WI38 (cell line): ENCODE measurements around the gene SPSB2.
"Not testable (repeated sequence)": the region's sequence is repeated elsewhere in the genome, so short reads cannot be mapped to it uniquely, and the experiment has no call there.

Experiments
- H3K4me3 ChIP-seq: 2 replicates; pipeline ENCODE4 v1.5.1; 2011; ENCODE audit warnings: low read depth, mild to moderate bottlenecking, control low read depth, low read length
- TF ChIP-seq, protein P1 (sequence below): IDR thresholded peaks from 2 replicates; pipeline ENCODE4 v1.5.1; 2012; ENCODE audit warnings: low read depth, mild to moderate bottlenecking, control low read depth, low read length

Gene SPSB2

DNA sequence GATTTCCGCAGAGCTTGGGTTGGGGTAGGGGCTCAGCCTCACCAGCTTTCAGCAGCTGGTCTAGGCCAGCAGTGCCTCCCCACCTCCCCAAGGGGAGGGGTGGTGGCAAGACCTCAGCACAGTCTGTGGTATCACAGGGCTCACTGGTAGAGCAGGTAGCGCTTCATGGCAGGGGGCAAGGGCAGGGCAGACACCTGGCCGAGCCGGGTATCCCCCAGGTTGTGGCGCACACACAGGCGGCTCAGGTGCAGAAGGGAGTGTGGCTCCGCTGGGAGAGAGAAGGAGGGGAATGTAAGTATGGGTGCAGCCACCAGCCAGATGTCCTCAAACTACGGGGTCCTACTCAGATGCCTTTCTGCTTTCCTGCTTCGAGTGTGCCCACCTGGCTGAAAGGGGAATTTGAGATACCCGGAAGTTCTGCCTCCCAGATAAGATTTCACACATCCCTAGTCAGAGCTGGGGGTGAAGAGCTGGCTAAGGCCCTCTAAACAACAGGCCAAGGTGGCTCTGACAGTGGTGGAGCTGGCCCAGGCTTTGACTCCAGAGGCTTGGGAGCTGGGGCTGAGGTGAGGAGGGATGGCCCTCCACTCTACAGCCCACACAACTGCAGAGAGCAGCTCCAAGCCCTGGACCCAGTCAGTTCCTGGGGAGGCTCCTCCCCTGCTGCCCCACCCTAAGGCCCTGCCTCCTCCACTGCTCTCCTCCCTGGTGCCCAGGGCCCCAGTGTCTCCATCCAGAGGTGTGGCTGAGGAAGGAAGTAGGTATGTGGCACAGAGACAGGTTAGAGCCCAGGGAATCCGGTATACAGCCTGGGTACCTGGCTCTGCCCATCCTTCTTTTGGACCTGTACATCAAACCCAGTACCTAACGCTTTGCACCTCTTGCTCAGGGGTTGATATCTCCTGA, 1.8 kb downstream of the SPSB2 start:
- TF ChIP-seq, protein P1, sequence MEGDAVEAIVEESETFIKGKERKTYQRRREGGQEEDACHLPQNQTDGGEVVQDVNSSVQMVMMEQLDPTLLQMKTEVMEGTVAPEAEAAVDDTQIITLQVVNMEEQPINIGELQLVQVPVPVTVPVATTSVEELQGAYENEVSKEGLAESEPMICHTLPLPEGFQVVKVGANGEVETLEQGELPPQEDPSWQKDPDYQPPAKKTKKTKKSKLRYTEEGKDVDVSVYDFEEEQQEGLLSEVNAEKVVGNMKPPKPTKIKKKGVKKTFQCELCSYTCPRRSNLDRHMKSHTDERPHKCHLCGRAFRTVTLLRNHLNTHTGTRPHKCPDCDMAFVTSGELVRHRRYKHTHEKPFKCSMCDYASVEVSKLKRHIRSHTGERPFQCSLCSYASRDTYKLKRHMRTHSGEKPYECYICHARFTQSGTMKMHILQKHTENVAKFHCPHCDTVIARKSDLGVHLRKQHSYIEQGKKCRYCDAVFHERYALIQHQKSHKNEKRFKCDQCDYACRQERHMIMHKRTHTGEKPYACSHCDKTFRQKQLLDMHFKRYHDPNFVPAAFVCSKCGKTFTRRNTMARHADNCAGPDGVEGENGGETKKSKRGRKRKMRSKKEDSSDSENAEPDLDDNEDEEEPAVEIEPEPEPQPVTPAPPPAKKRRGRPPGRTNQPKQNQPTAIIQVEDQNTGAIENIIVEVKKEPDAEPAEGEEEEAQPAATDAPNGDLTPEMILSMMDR, result no peak
- H3K4me3 ChIP-seq, result peak overlapping the region; percentile 69

DNA sequence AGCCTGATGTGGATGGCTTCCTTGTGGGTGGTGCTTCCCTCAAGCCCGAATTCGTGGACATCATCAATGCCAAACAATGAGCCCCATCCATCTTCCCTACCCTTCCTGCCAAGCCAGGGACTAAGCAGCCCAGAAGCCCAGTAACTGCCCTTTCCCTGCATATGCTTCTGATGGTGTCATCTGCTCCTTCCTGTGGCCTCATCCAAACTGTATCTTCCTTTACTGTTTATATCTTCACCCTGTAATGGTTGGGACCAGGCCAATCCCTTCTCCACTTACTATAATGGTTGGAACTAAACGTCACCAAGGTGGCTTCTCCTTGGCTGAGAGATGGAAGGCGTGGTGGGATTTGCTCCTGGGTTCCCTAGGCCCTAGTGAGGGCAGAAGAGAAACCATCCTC, 2.8 kb downstream of the SPSB2 start:
- not testable (repeated sequence) for H3K4me3 ChIP-seq

DNA sequence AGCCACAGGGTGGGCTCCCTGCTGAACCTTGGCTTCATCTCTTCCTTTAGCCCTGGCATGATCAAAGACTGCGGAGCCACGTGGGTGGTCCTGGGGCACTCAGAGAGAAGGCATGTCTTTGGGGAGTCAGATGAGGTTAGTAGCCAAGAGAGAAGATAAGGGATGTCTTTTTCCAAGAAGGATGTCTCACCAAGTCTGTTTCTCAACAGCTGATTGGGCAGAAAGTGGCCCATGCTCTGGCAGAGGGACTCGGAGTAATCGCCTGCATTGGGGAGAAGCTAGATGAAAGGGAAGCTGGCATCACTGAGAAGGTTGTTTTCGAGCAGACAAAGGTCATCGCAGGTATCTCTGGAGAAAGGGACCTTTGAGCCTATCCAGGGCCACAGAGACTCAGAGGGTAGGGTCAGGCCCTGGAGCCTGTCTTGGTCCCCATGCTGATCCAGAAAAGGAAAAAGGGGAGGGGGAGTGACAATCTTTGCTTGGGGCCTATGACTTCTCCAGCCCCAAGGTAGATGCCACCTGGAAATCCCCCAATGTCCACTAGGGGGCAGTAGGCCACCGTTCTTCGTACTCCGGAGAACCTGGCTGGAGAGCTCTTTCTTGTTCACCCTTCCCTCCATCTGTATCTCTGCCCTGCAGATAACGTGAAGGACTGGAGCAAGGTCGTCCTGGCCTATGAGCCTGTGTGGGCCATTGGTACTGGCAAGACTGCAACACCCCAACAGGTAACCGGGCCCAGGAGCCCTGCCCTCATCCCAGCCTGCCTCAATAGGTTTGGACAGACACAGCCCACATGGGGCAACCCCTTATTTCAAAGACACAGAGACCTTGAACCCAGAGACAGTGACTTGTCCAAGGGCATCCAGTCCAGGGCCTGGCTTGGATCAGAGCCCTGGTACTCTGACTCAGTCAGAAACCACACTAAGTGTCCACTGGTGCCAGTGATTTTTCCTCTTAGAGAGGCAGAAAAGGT, 3.8 kb downstream of the SPSB2 start:
- TF ChIP-seq, protein P1, result peak; percentile 82
- peak overlapping the region; percentile 80 for H3K4me3 ChIP-seq

DNA sequence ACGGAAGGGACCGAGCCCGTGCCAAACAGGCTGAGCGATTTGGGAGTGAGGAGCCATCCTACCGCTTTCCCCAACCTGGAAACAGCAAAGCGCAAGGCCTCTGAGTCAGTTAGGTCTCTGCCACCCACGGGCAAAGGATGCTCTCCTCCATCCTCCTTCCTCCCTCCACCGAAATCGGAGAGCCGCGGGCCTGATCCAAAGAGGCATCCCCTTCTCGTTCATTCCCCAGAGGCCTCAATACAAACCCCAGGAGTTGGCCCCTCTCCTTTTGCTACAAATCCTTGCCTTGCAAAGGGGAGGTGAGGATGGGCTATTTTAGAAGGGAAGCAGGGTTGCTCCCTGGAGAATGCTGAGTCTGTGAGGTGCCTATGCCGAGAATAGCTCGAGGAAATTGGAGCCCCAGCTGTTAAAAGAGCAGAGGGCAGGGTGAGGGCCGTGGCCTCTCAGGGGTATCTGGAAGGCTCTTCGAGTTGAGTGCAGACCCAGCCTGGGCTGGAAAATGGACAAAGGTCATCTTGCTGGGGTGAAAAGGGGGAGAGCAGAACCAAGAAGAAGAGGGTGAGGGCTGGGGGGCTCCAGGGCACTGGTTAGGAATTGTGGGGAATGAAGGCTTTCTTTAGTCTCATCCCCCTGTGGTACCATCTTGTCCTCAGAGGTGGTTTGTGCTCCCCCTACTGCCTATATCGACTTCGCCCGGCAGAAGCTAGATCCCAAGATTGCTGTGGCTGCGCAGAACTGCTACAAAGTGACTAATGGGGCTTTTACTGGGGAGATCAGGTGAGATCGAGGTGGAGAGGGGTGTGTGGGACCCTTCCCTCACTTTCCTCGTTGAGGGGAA, 4.7 kb downstream of the SPSB2 start:
- TF ChIP-seq, protein P1, result no peak
- peak overlapping the region; percentile 80 for H3K4me3 ChIP-seq

DNA sequence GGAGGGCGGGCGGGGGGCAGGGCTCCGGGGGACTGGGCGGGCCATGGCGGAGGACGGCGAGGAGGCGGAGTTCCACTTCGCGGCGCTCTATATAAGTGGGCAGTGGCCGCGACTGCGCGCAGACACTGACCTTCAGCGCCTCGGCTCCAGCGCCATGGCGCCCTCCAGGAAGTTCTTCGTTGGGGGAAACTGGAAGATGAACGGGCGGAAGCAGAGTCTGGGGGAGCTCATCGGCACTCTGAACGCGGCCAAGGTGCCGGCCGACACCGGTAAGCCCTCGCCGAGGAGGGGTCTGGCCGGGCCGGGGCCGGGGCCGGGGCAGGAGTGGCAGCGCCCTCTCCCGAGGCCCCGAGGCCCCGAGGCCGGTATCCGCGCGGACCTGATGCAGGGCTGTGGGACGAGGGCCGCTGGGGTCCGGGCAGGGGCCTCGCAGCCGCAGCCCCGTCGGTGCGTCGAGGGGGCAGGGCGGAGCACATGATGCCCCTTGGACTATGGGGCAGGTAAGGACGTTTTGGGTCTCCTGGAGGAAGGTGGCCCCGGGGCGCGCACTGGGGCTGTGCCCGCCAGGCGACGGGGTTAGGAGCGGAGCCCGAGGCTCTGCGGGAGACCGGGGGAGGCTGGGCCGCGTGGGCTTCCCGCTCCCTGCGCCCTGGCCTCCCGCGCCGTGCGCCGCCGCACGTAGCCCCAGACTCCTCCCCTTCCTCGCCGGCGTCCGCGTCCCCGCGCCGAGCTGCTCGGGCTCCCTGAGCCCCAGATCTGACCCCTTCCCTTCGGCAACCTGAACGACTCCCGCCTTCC, 5.5 kb downstream of the SPSB2 start, which contains the start of gene TPI1:
TPI1 (plus strand) TSS at position 119 of the 798 bp plus-strand sequence; CDS start at position 155, 36 bp downstream.
- H3K4me3 ChIP-seq, result peak within 1 kb of the TSS; percentile 80
- TF ChIP-seq, protein P1, result no peak

DNA sequence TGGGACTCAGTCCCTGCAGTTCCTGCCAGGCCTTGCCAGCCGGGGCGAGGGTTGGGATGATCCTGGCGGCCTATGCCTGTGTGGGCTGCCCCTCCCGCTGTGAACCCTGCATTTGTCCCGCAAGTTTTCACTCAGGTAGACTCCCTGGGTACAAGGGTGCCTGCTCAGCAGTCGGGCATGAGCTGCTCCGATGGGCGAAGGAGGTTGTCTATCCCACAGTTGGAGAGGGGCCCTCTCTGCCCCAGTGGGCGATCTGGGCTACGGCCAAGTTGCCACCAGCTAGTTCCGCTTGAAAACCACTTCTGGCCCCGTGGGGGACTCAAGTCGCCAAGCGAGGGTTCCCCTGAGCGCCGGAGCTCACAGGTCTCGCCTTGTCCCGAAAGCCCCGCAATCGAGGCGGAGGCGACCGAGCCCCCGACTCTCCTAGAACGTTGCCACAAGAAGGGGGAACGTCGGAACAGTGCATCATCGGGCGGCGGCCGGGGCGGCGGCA, 6.1 kb downstream of the SPSB2 start:
- peak overlapping the region; percentile 51 for H3K4me3 ChIP-seq
- TF ChIP-seq, protein P1, result no peak
